AG09319 (cell line): Measurements from ENCODE around the gene SEC24B.

Experiments used
- DNase-seq: peaks from one replicate; pipeline ENCODE4 v3.0.0-alpha.2; 2010; ENCODE audit warnings: low read depth; ENCODE audit errors: extremely low read depth
- CTCF ChIP-seq: IDR thresholded peaks from 2 replicates; pipeline ENCODE4 v1.5.1; 2011; ENCODE audit warnings: low read depth, mild to moderate bottlenecking, inconsistent platforms, low read length, moderate library complexity

Gene SEC24B

GRCh38 chr4:109469915-109470314 is 36.3 kb downstream of the SEC24B start:
- no peak for TF ChIP-seq CTCF
- DNase-seq: no peak

GRCh38 chr4:109472343-109472761 is 38.7 kb downstream of the SEC24B start:
- TF ChIP-seq CTCF: no peak
- DNase-seq: peak; percentile 16

GRCh38 chr4:109473824-109474223 is 40.2 kb downstream of the SEC24B start:
- TF ChIP-seq CTCF: no peak
- no peak for DNase-seq

GRCh38 chr4:109486007-109486406 is 52.4 kb downstream of the SEC24B start:
- TF ChIP-seq CTCF: no peak
- DNase-seq: no peak

GRCh38 chr4:109494563-109494962 is 60.9 kb downstream of the SEC24B start:
- no peak for DNase-seq
- TF ChIP-seq CTCF: no peak

GRCh38 chr4:109495514-109495913 is 61.9 kb downstream of the SEC24B start:
- no peak for DNase-seq
- no peak for TF ChIP-seq CTCF

GRCh38 chr4:109496875-109497274 is 63.3 kb downstream of the SEC24B start:
- no peak for DNase-seq

More at GRCh38 chr4:109496875-109497274, 63.3 kb downstream of the SEC24B start:
- TF ChIP-seq CTCF: no peak
